ENCODE data around the gene ZNF260. TPM values are rescaled to one million over a fixed set of nuclear protein-coding genes. Genes with fewer than 3 reads are reported as not detected.
A peak's percentile ranks its signal among the peaks of the same experiment; 100 is the strongest.

ZNF260 gene
- total and polyA plus RNA-seq, 4 donors: 3.5 to 9.1 (median 5.7) TPM

GRCh38 chr19:36547001-36547732 is 19.1 kb upstream of the ZNF260 start:
- peaks cover 13% of the 10 kb centered on the region for H3K9me3 ChIP-seq (ENCODE audit: control insufficient read depth, low read length)
- H3K4me1 ChIP-seq (ENCODE audit: control insufficient read depth in 1 of 2, insufficient read depth in 2 of 2, low read length in 2 of 2): no peaks in the 10 kb centered on the region
- intact Hi-C loops (cut with DNase I): no loop called here
- H3K27me3 ChIP-seq (ENCODE audit: control insufficient read depth in 1 of 2, insufficient read depth in 2 of 2, low read length in 1 of 2): no peaks in the 10 kb centered on the region
- ATAC-seq (ENCODE audit: low FRiP score) (no peak), DNase-seq (no peak)
- 96 to 97% methylated on average over 5 of the region's 5 CpGs for WGBS, 2 donors
- H3K4me3 ChIP-seq (ENCODE audit: low read length in 2 of 2): no peak overlapping the region
- H3K36me3 ChIP-seq (ENCODE audit: control insufficient read depth in 1 of 2, insufficient read depth in 2 of 2, low read length in 1 of 2): peaks cover 12 to 29% of the 10 kb centered on the region in 2 donors
- no peak overlapping the region for H3K27ac ChIP-seq (ENCODE audit: low read depth in 1 of 2, low read length in 2 of 2)

GRCh38 chr19:36528921-36529518 is 949 bp upstream of the ZNF260 start:
- WGBS, 2 donors: 6 to 11% methylated on average over 12 of the region's 12 CpGs
- H3K27me3 ChIP-seq (ENCODE audit: control insufficient read depth in 1 of 2, insufficient read depth in 2 of 2, low read length in 1 of 2): no peaks in the 10 kb centered on the region
- DNase-seq (no peak), ATAC-seq (ENCODE audit: low FRiP score) (peak; percentile 37)
- intact Hi-C loops (cut with DNase I): loop anchor here in 1 of 2 donors (5.0 kb wide), 1 partner anchor 318 kb away; no protein-coding TSS in a partner anchor
- H3K27ac ChIP-seq (ENCODE audit: low read depth in 1 of 2, low read length in 2 of 2): no peak overlapping the region
- peaks cover 0 to 5% of the 10 kb centered on the region in 2 donors for H3K4me1 ChIP-seq (ENCODE audit: control insufficient read depth in 1 of 2, insufficient read depth in 2 of 2, low read length in 2 of 2)
- H3K36me3 ChIP-seq (ENCODE audit: control insufficient read depth in 1 of 2, insufficient read depth in 2 of 2, low read length in 1 of 2): peaks cover 2 to 8% of the 10 kb centered on the region in 2 donors
- H3K9me3 ChIP-seq (ENCODE audit: control insufficient read depth, low read length): peaks cover 5% of the 10 kb centered on the region
- peak overlapping the region; percentile 50 to 89 for H3K4me3 ChIP-seq (ENCODE audit: low read length in 2 of 2)

GRCh38 chr19:36527873-36528193 is 238 bp downstream of the ZNF260 start:
- peak overlapping the region; percentile 46 to 60 for H3K27ac ChIP-seq (ENCODE audit: low read depth in 1 of 2, low read length in 2 of 2)
- peak overlapping the region; percentile 4 to 89 for H3K4me3 ChIP-seq (ENCODE audit: low read length in 2 of 2)
- peaks cover 2 to 8% of the 10 kb centered on the region in 2 donors for H3K36me3 ChIP-seq (ENCODE audit: control insufficient read depth in 1 of 2, insufficient read depth in 2 of 2, low read length in 1 of 2)
- 0 to 1% methylated on average over 13 of the region's 13 CpGs for whole genome bisulfite sequencing, 2 donors
- DNase-seq (no peak), ATAC-seq (ENCODE audit: low FRiP score) (no peak)
- no peaks in the 10 kb centered on the region for H3K27me3 ChIP-seq (ENCODE audit: control insufficient read depth in 1 of 2, insufficient read depth in 2 of 2, low read length in 1 of 2)
- H3K9me3 ChIP-seq (ENCODE audit: control insufficient read depth, low read length): peaks cover 3% of the 10 kb centered on the region
- intact Hi-C loops (cut with DNase I): loop anchor here in 1 of 2 donors (5.0 kb wide), 1 partner anchor 319 kb away; no protein-coding TSS in a partner anchor
- H3K4me1 ChIP-seq (ENCODE audit: control insufficient read depth in 1 of 2, insufficient read depth in 2 of 2, low read length in 2 of 2): peaks cover 0 to 5% of the 10 kb centered on the region in 2 donors

- Histone ChIP-seq H3K27me3 (ENCODE audit: control insufficient read depth in 1 of 2, insufficient read depth in 2 of 2, low read length in 1 of 2) (no peaks in the 10 kb centered on the region), H3K4me1 (ENCODE audit: control insufficient read depth in 1 of 2, insufficient read depth in 2 of 2, low read length in 2 of 2) (peaks cover 0 to 5% of the 10 kb centered on the region in 2 donors), H3K9me3 (ENCODE audit: control insufficient read depth, low read length) (peaks cover 5% of the 10 kb centered on the region), H3K36me3 (ENCODE audit: control insufficient read depth in 1 of 2, insufficient read depth in 2 of 2, low read length in 1 of 2) (peaks cover 2 to 11% of the 10 kb centered on the region in 2 donors), H3K4me3 (ENCODE audit: low read length in 2 of 2) (peak overlapping the region; percentile 4 to 89), H3K27ac (ENCODE audit: low read depth in 1 of 2, low read length in 2 of 2) (no peak overlapping the region)
- DNase-seq (no peak), ATAC-seq (ENCODE audit: low FRiP score) (no peak)
- intact Hi-C loops (cut with DNase I): loop anchor here in 1 of 2 donors (5.0 kb wide), 1 partner anchor 320 kb away; no protein-coding TSS in a partner anchor
- 3 to 4% methylated on average over 5 of the region's 5 CpGs for WGBS, 2 donors
These were observed 730 bp downstream of the ZNF260 start for GRCh38 chr19:36527341-36527740.

GRCh38 chr19:36526581-36526980 is 1.5 kb downstream of the ZNF260 start:
- ATAC-seq (ENCODE audit: low FRiP score): no peak
- Histone ChIP-seq H3K9me3 (ENCODE audit: control insufficient read depth, low read length) (peaks cover 10% of the 10 kb centered on the region), H3K4me3 (ENCODE audit: low read length in 2 of 2) (no peak overlapping the region), H3K36me3 (ENCODE audit: control insufficient read depth in 1 of 2, insufficient read depth in 2 of 2, low read length in 1 of 2) (peaks cover 2 to 11% of the 10 kb centered on the region in 2 donors), H3K27me3 (ENCODE audit: control insufficient read depth in 1 of 2, insufficient read depth in 2 of 2, low read length in 1 of 2) (no peaks in the 10 kb centered on the region), H3K4me1 (ENCODE audit: control insufficient read depth in 1 of 2, insufficient read depth in 2 of 2, low read length in 2 of 2) (peaks cover 0 to 5% of the 10 kb centered on the region in 2 donors), H3K27ac (ENCODE audit: low read depth in 1 of 2, low read length in 2 of 2) (no peak overlapping the region)
- WGBS, 2 donors: 75 to 82% methylated on average over 5 of the region's 5 CpGs
- no peak for DNase-seq
- intact Hi-C loops (cut with DNase I): loop anchor here in 1 of 2 donors (5.0 kb wide), 1 partner anchor 321 kb away; no protein-coding TSS in a partner anchor

GRCh38 chr19:36524617-36525016 is 3.5 kb downstream of the ZNF260 start:
- Histone ChIP-seq H3K36me3 (ENCODE audit: control insufficient read depth in 1 of 2, insufficient read depth in 2 of 2, low read length in 1 of 2) (peaks cover 2 to 11% of the 10 kb centered on the region in 2 donors), H3K27me3 (ENCODE audit: control insufficient read depth in 1 of 2, insufficient read depth in 2 of 2, low read length in 1 of 2) (no peaks in the 10 kb centered on the region), H3K4me1 (ENCODE audit: control insufficient read depth in 1 of 2, insufficient read depth in 2 of 2, low read length in 2 of 2) (peaks cover 0 to 7% of the 10 kb centered on the region in 2 donors), H3K27ac (ENCODE audit: low read depth in 1 of 2, low read length in 2 of 2) (no peak overlapping the region), H3K9me3 (ENCODE audit: control insufficient read depth, low read length) (peaks cover 16% of the 10 kb centered on the region), H3K4me3 (ENCODE audit: low read length in 2 of 2) (no peak overlapping the region)
- 97 to 98% methylated on average over 4 of the region's 4 CpGs for WGBS, 2 donors
- no peak for ATAC-seq (ENCODE audit: low FRiP score)
- DNase-seq: no peak
- intact Hi-C loops (cut with DNase I): loop anchor here in 1 of 2 donors (5.0 kb wide), 1 partner anchor 323 kb away; no protein-coding TSS in a partner anchor

- DNase-seq (no peak), ATAC-seq (ENCODE audit: low FRiP score) (no peak)
- Histone ChIP-seq H3K9me3 (ENCODE audit: control insufficient read depth, low read length) (peaks cover 25% of the 10 kb centered on the region), H3K4me1 (ENCODE audit: control insufficient read depth in 1 of 2, insufficient read depth in 2 of 2, low read length in 2 of 2) (no peaks in the 10 kb centered on the region), H3K4me3 (ENCODE audit: low read length in 2 of 2) (peak overlapping the region; percentile 14 to 16), H3K27me3 (ENCODE audit: control insufficient read depth in 1 of 2, insufficient read depth in 2 of 2, low read length in 1 of 2) (no peaks in the 10 kb centered on the region), H3K36me3 (ENCODE audit: control insufficient read depth in 1 of 2, insufficient read depth in 2 of 2, low read length in 1 of 2) (peaks cover 21 to 22% of the 10 kb centered on the region in 2 donors), H3K27ac (ENCODE audit: low read depth in 1 of 2, low read length in 2 of 2) (no peak overlapping the region)
- intact Hi-C loops (cut with DNase I): no loop called here
- 96 to 99% methylated on average over 2 of the region's 2 CpGs for WGBS, 2 donors
These were observed 14.0 kb downstream of the ZNF260 start for GRCh38 chr19:36514012-36514612.

GRCh38 chr19:36508325-36508724 is 19.7 kb downstream of the ZNF260 start:
- ATAC-seq (ENCODE audit: low FRiP score) (no peak), DNase-seq (no peak)
- Histone ChIP-seq H3K27ac (ENCODE audit: low read depth in 1 of 2, low read length in 2 of 2) (no peak overlapping the region), H3K4me3 (ENCODE audit: low read length in 2 of 2) (no peak overlapping the region), H3K9me3 (ENCODE audit: control insufficient read depth, low read length) (peaks cover 14% of the 10 kb centered on the region), H3K27me3 (ENCODE audit: control insufficient read depth in 1 of 2, insufficient read depth in 2 of 2, low read length in 1 of 2) (no peaks in the 10 kb centered on the region), H3K4me1 (ENCODE audit: control insufficient read depth in 1 of 2, insufficient read depth in 2 of 2, low read length in 2 of 2) (no peaks in the 10 kb centered on the region), H3K36me3 (ENCODE audit: control insufficient read depth in 1 of 2, insufficient read depth in 2 of 2, low read length in 1 of 2) (no peaks in the 10 kb centered on the region)
- 89 to 93% methylated on average over 3 of the region's 3 CpGs for WGBS, 2 donors
- intact Hi-C loops (cut with DNase I): no loop called here

Data from aorta (tissue), 5 donors.